ENCODE data around the gene EFNA5.

GRCh38 chr5:107461770-107462169 is 209.0 kb downstream of the EFNA5 start:
- peak; percentile 8; the same call in 1 of the 2 replicates for TF ChIP-seq GATA2 (IDR thresholded peaks at IDR 0.05; ENCODE audit: low read depth, low read length)
- 0 out of 2 replicates have a peak, but pooled peaks have one; percentile 17 for TF ChIP-seq GATA3 (IDR thresholded peaks at IDR 0.05; ENCODE audit: low read depth, low read length)

All from SH-SY5Y (cell line).